Measurements from ENCODE around the gene CRYGN. TPM values are rescaled to one million over a fixed set of nuclear protein-coding genes. Genes with fewer than 3 reads are reported as not detected.

Gene CRYGN
- total RNA-seq, 1 donor from 2014 or later, result 2.5 TPM

GRCh38 chr7:151393031-151393977, 46.6 kb downstream of the CRYGN start:
- Mint-ChIP-seq H3K4me1 (ENCODE audit: low read depth) (no peaks in the 10 kb centered on the region), H3K27ac (peak overlapping the region; percentile 73), H3K36me3 (ENCODE audit: insufficient read depth) (peaks cover 13% of the 10 kb centered on the region), H3K4me3 (ENCODE audit: low read depth) (no peak overlapping the region), H3K9me3 (ENCODE audit: low read depth) (peaks cover 4% of the 10 kb centered on the region), H3K27me3 (no peaks in the 10 kb centered on the region)
- DNase-seq (ENCODE audit: low spot score, unreplicated experiment), result no peak
- no peak for TF ChIP-seq CTCF (IDR thresholded peaks at IDR 0.05; ENCODE audit: unreplicated experiment)

GRCh38 chr7:151392426-151392825, 47.5 kb downstream of the CRYGN start:
- DNase-seq (ENCODE audit: low spot score, unreplicated experiment), result no peak
- no peak overlapping the region for H3K27ac Mint-ChIP-seq
- H3K9me3 Mint-ChIP-seq (ENCODE audit: low read depth), result no peaks in the 10 kb centered on the region
- H3K4me3 Mint-ChIP-seq (ENCODE audit: low read depth), result no peak overlapping the region
- no peaks in the 10 kb centered on the region for H3K4me1 Mint-ChIP-seq (ENCODE audit: low read depth)
- no peaks in the 10 kb centered on the region for H3K27me3 Mint-ChIP-seq
- no peak for TF ChIP-seq CTCF (IDR thresholded peaks at IDR 0.05; ENCODE audit: unreplicated experiment)
- H3K36me3 Mint-ChIP-seq (ENCODE audit: insufficient read depth), result peaks cover 8% of the 10 kb centered on the region

- Mint-ChIP-seq H3K9me3 (ENCODE audit: low read depth) (no peaks in the 10 kb centered on the region), H3K4me3 (ENCODE audit: low read depth) (no peak overlapping the region), H3K36me3 (ENCODE audit: insufficient read depth) (peaks cover 6% of the 10 kb centered on the region), H3K27ac (no peak overlapping the region), H3K27me3 (no peaks in the 10 kb centered on the region), H3K4me1 (ENCODE audit: low read depth) (no peaks in the 10 kb centered on the region)
- TF ChIP-seq CTCF (IDR thresholded peaks at IDR 0.05; ENCODE audit: unreplicated experiment), result no peak
- no peak for DNase-seq (ENCODE audit: low spot score, unreplicated experiment)
Observed at GRCh38 chr7:151392002-151392401, 47.9 kb downstream of the CRYGN start.

- H3K9me3 Mint-ChIP-seq (ENCODE audit: low read depth), result no peaks in the 10 kb centered on the region
- H3K4me1 Mint-ChIP-seq (ENCODE audit: low read depth), result no peaks in the 10 kb centered on the region
- H3K27ac Mint-ChIP-seq, result no peak overlapping the region
- TF ChIP-seq CTCF (IDR thresholded peaks at IDR 0.05; ENCODE audit: unreplicated experiment), result no peak
- no peaks in the 10 kb centered on the region for H3K27me3 Mint-ChIP-seq
- H3K4me3 Mint-ChIP-seq (ENCODE audit: low read depth), result no peak overlapping the region
- H3K36me3 Mint-ChIP-seq (ENCODE audit: insufficient read depth), result peaks cover 6% of the 10 kb centered on the region
- no peak for DNase-seq (ENCODE audit: low spot score, unreplicated experiment)
Observed at GRCh38 chr7:151391358-151391730, 48.6 kb downstream of the CRYGN start.

- Mint-ChIP-seq H3K4me1 (ENCODE audit: low read depth) (no peaks in the 10 kb centered on the region), H3K27ac (no peak overlapping the region), H3K9me3 (ENCODE audit: low read depth) (no peaks in the 10 kb centered on the region), H3K36me3 (ENCODE audit: insufficient read depth) (peaks cover 6% of the 10 kb centered on the region), H3K27me3 (no peaks in the 10 kb centered on the region), H3K4me3 (ENCODE audit: low read depth) (no peak overlapping the region)
- no peak for TF ChIP-seq CTCF (IDR thresholded peaks at IDR 0.05; ENCODE audit: unreplicated experiment)
- DNase-seq (ENCODE audit: low spot score, unreplicated experiment), result no peak
Observed at GRCh38 chr7:151390598-151391357, 49.2 kb downstream of the CRYGN start.
